BLaER1 treated with 17β-estradiol and CSF1 and Interleukin-3, amounts not matched to agents 10 nM and 100 nM (cell line): ENCODE measurements around the gene NCK2.

Source experiments
- H3K27ac ChIP-seq, 11 experiments: shearing (Covaris generic); formaldehyde crosslinking; 2 replicates each; pipeline ENCODE4 v1.8.1; 2022
- H3K27me3 ChIP-seq, 11 experiments: shearing (Covaris generic); formaldehyde crosslinking; 2 replicates each; pipeline ENCODE4 v1.8.1; 2022
- H3K36me3 ChIP-seq, 11 experiments: shearing (Covaris generic); formaldehyde crosslinking; 2 replicates each; pipeline ENCODE4 v1.8.1; 2022
- H3K4me1 ChIP-seq, 10 experiments: shearing (Covaris generic); formaldehyde crosslinking; 2 replicates each; pipeline ENCODE4 v1.8.1; 2022
- H3K4me2 ChIP-seq, 11 experiments: shearing (Covaris generic); formaldehyde crosslinking; 2 replicates each; pipeline ENCODE4 v1.8.1; 2022
- H3K4me3 ChIP-seq, 10 experiments: shearing (Covaris generic); formaldehyde crosslinking; 2 replicates each; pipeline ENCODE4 v1.8.1; 2022
- H3K9ac ChIP-seq, 11 experiments: shearing (Covaris generic); formaldehyde crosslinking; 2 replicates each; pipeline ENCODE4 v1.8.1; 2022
- H3K9me3 ChIP-seq, 11 experiments: shearing (Covaris generic); formaldehyde crosslinking; replicated peaks in 1 of 11; 2 replicates each; pipeline ENCODE4 v1.8.1; 2022
- H4K20me1 ChIP-seq, 11 experiments: shearing (Covaris generic); formaldehyde crosslinking; 2 replicates each; pipeline ENCODE4 v1.8.1; 2022
- Cebpa-rat ChIP-seq, 11 experiments: shearing (Covaris generic); IDR thresholded peaks; 2 replicates each; pipeline ENCODE4 v1.8.1; 2022

NCK2 gene

DNA sequence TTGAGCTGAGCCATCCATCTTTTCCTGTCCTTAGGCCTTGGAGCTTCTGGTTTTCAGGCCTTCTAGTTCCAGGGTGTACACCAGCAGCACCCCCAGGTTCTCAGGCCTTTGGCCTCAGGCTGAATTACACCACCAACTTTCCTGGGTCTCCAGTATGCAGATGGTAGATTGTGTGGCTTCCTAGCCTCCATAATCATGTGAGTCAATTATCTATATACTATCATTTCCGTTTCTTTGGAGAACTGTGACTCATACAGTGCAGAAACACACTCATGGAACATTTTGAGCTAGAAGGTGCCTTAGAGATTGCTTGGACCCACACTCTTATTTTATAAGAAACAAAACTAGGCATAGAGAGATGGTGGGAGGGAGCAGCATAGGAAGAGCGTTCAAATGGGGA lies 167.4 kb downstream of the NCK2 start:
- peaks cover 6 to 15% (median 11%) of the 10 kb centered on the region in 10 experiments; a peak in 19 of 20 replicates for H3K4me1 ChIP-seq
- no peak overlapping the region for H3K9ac ChIP-seq
- no peak overlapping the region for H3K4me3 ChIP-seq

GRCh38 chr2:105915005-105915558 lies 170.4 kb downstream of the NCK2 start:
- H3K4me3 ChIP-seq, result no peak overlapping the region
- H3K9me3 ChIP-seq, result peaks cover 27 to 63% (median 42%) of the 10 kb centered on the region in 11 experiments
- no peak overlapping the region for H3K9ac ChIP-seq
- TF ChIP-seq Cebpa-rat (IDR thresholded peaks at IDR 0.05), result no peak
- H4K20me1 ChIP-seq, result no peaks in the 10 kb centered on the region
- H3K4me1 ChIP-seq, result peaks cover 0 to 10% (median 2%) of the 10 kb centered on the region in 10 experiments; a peak in 4 of 20 replicates
- no peaks in the 10 kb centered on the region for H3K27me3 ChIP-seq
- H3K4me2 ChIP-seq, result no peak overlapping the region
- H3K27ac ChIP-seq, result no peak overlapping the region
- peaks cover 0 to 11% (median 0%) of the 10 kb centered on the region in 11 experiments; a peak in 1 of 22 replicates for H3K36me3 ChIP-seq

More for the DNA sequence above, 167.4 kb downstream of the NCK2 start:
- Histone ChIP-seq H4K20me1 (no peaks in the 10 kb centered on the region), H3K27ac (no peak overlapping the region), H3K27me3 (no peaks in the 10 kb centered on the region), H3K9me3 (peaks cover 27 to 57% (median 42%) of the 10 kb centered on the region in 11 experiments), H3K36me3 (peaks cover 0 to 11% (median 0%) of the 10 kb centered on the region in 11 experiments; a peak in 1 of 22 replicates), H3K4me2 (no peak overlapping the region)
- TF ChIP-seq Cebpa-rat (IDR thresholded peaks at IDR 0.05), result no peak

GRCh38 chr2:105917226-105917625 lies 172.5 kb downstream of the NCK2 start:
- TF ChIP-seq Cebpa-rat (IDR thresholded peaks at IDR 0.05), result no peak
- H3K9me3 ChIP-seq, result peaks cover 41 to 73% (median 59%) of the 10 kb centered on the region in 11 experiments
- peaks cover 0 to 11% (median 0%) of the 10 kb centered on the region in 11 experiments; a peak in 1 of 22 replicates for H3K36me3 ChIP-seq
- H3K4me1 ChIP-seq, result peaks cover 0 to 10% (median 2%) of the 10 kb centered on the region in 10 experiments; a peak in 4 of 20 replicates
- no peaks in the 10 kb centered on the region for H4K20me1 ChIP-seq
- H3K4me2 ChIP-seq, result peak overlapping the region in 3 of 11 experiments; percentile 2 to 38 (median 26); a peak in 4 of 22 replicates
- no peak overlapping the region for H3K4me3 ChIP-seq
- H3K27me3 ChIP-seq, result no peaks in the 10 kb centered on the region
- no peak overlapping the region for H3K27ac ChIP-seq
- no peak overlapping the region for H3K9ac ChIP-seq

DNA sequence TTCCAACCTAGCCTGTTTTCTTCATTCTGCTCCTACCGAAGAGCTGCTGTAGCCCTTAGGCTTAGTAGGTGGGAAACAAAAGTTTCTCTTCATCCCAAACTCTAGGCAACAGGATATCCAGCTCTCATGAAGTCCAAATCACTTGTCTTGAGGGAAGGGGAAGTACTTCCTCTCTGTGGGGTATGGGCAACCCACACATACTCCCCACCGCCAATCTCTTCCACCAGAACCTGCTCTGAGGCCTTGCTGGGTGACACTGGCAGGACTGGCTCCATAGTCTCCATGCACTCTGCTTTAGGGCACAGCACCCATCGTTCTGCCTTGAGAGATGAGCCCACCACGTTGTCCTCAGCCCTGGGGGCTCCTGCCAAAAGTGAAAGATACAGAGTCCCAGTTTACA lies 173.0 kb downstream of the NCK2 start:
- H3K9ac ChIP-seq, result no peak overlapping the region
- H3K9me3 ChIP-seq, result peaks cover 44 to 73% (median 58%) of the 10 kb centered on the region in 11 experiments
- H3K4me1 ChIP-seq, result peaks cover 0 to 10% (median 2%) of the 10 kb centered on the region in 10 experiments; a peak in 4 of 20 replicates
- H3K4me3 ChIP-seq, result no peak overlapping the region
- H3K27ac ChIP-seq, result no peak overlapping the region
- H3K36me3 ChIP-seq, result peaks cover 0 to 11% (median 0%) of the 10 kb centered on the region in 11 experiments; a peak in 1 of 22 replicates
- no peak for TF ChIP-seq Cebpa-rat (IDR thresholded peaks at IDR 0.05)
- no peaks in the 10 kb centered on the region for H3K27me3 ChIP-seq
- H3K4me2 ChIP-seq, result peak overlapping the region in 3 of 11 experiments; percentile 2 to 38 (median 26); a peak in 4 of 22 replicates
- H4K20me1 ChIP-seq, result no peaks in the 10 kb centered on the region

DNA sequence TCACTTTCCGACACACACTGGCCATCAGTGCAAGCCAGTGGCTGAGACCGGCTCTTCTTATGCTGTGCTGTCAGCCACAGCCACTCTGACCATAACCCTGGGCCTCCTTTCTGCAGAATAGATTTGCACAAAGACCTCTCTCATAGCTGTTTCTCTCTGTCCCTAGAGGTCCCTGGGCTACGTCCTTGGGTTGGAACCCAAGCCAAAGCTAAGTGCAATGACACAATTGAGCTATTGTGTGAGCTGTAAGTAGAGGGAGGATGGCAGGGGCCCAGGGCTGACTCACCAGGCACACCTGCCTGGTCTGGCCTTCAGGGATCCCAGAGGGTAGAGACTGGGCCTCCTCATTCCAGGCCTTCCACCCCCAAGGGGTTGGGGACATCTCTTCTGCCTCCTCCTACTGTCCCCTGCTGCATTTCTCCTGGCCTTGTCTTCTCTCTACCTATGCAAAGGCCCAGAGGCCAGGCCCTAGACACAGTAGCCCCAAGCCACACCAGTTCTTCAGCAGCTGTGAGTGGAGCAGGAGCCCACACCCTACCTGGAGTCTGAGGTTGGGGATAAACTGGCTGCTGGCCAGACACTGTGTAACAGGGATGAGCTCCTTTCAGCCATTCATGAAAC lies 174.6 kb downstream of the NCK2 start:
- Histone ChIP-seq H4K20me1 (no peaks in the 10 kb centered on the region), H3K9me3 (peaks cover 37 to 56% (median 45%) of the 10 kb centered on the region in 11 experiments), H3K4me3 (no peak overlapping the region), H3K9ac (no peak overlapping the region), H3K27me3 (no peaks in the 10 kb centered on the region), H3K4me2 (no peak overlapping the region), H3K27ac (no peak overlapping the region), H3K4me1 (peaks cover 0 to 10% (median 2%) of the 10 kb centered on the region in 10 experiments; a peak in 4 of 20 replicates), H3K36me3 (peaks cover 0 to 11% (median 0%) of the 10 kb centered on the region in 11 experiments; a peak in 1 of 22 replicates)
- TF ChIP-seq Cebpa-rat (IDR thresholded peaks at IDR 0.05), result no peak

DNA sequence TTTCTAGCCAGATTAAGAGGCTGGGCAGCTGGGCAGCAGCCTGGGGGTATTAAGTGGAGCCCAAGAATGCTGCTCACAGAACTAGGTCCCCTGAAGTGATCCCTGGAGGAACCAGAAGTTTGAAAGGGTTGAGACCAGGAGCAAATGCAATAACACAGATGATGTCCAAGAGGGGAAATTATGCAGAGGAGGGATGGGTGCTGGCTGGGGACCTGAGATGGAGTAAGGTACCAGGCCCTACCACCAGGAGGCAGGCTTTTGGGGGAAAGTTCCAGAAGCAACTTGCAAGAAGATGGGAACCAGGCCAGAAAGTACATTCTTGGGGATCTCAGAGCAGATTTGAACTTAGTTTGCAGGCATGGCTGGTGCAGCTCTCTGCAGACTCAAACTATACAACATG lies 175.1 kb downstream of the NCK2 start:
- H4K20me1 ChIP-seq, result no peaks in the 10 kb centered on the region
- H3K9me3 ChIP-seq, result peaks cover 31 to 51% (median 40%) of the 10 kb centered on the region in 11 experiments
- peaks cover 0 to 6% (median 0%) of the 10 kb centered on the region in 11 experiments; a peak in 1 of 22 replicates for H3K36me3 ChIP-seq
- H3K4me2 ChIP-seq, result no peak overlapping the region
- H3K4me3 ChIP-seq, result no peak overlapping the region
- no peaks in the 10 kb centered on the region for H3K27me3 ChIP-seq
- H3K4me1 ChIP-seq, result peaks cover 0 to 10% (median 2%) of the 10 kb centered on the region in 10 experiments; a peak in 4 of 20 replicates
- no peak overlapping the region for H3K9ac ChIP-seq
- TF ChIP-seq Cebpa-rat (IDR thresholded peaks at IDR 0.05), result no peak
- no peak overlapping the region for H3K27ac ChIP-seq

DNA sequence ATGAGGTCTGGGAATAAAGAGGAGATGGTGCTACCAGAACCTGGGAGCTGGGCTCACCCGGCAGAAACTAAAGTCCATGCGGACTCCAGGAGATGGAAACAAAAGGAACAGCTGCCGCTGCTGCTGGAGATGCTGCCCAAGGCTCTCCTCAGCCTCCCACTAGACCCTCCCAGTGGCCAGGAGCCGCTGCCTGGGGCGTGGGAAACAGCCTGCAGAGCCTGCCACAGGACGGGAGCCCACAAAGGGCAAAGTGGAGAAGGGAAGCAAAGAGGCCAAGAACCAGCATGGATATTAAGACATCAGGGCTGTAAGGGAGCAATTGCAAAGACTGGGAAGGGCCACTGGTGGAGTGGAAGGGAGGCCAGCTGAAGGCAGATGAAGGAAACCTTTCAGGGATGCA lies 179.6 kb downstream of the NCK2 start:
- H3K9me3 ChIP-seq, result peaks cover 15 to 22% (median 19%) of the 10 kb centered on the region in 11 experiments
- H3K4me1 ChIP-seq, result no peaks in the 10 kb centered on the region
- TF ChIP-seq Cebpa-rat (IDR thresholded peaks at IDR 0.05), result no peak

DNA sequence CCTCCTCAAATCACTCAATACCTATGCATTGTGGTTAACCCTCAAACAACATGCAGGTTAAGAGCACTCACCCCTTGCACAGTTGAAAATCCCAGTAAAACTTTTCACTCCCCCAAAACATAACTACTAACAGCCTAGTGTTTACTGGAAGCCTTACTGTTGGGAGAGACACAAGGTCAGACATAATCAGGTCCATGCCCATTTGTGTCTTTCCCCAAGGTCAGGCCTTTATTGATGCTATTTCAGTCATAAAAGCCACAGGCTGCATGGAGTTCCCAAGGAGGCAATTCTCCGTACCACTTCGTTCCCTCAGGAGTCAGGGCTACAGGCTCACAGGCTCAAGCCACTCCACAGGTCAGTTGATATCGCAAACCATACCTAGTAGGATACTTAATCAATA lies 180.2 kb downstream of the NCK2 start:
- H3K9ac ChIP-seq, result no peak overlapping the region
- peaks cover 15 to 22% (median 19%) of the 10 kb centered on the region in 11 experiments for H3K9me3 ChIP-seq
- no peak overlapping the region for H3K27ac ChIP-seq
- no peaks in the 10 kb centered on the region for H4K20me1 ChIP-seq
- no peaks in the 10 kb centered on the region; a peak in 1 of 20 replicates for H3K4me1 ChIP-seq
- no peak overlapping the region for H3K4me3 ChIP-seq
- H3K36me3 ChIP-seq, result no peaks in the 10 kb centered on the region
- no peak overlapping the region for H3K4me2 ChIP-seq
- H3K27me3 ChIP-seq, result no peaks in the 10 kb centered on the region
- TF ChIP-seq Cebpa-rat (IDR thresholded peaks at IDR 0.05), result no peak

More for the DNA sequence above, 179.6 kb downstream of the NCK2 start:
- no peak overlapping the region for H3K9ac ChIP-seq
- no peaks in the 10 kb centered on the region for H4K20me1 ChIP-seq
- H3K27ac ChIP-seq, result no peak overlapping the region
- no peaks in the 10 kb centered on the region for H3K36me3 ChIP-seq
- H3K27me3 ChIP-seq, result no peaks in the 10 kb centered on the region
- no peak overlapping the region for H3K4me3 ChIP-seq
- H3K4me2 ChIP-seq, result no peak overlapping the region

DNA sequence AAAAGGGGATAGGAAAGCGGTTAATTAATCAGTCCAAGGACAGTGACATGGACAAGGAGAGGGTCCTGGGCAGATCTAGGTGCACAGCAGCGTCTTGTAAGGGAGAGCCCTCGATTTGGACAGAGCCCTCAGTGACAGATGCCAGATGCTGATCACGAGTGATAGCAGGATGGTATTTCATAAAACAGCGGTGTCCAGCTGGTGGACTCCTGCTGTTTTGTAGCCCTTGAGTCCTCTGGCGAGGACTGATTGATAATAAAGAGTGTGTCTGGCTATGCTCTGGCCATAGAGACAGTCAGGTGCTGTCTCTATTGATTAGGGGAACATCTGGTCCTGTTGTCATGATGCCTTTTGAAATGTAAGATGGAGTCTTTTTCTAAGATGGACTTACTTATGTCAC lies 180.7 kb downstream of the NCK2 start:
- H3K9ac ChIP-seq, result no peak overlapping the region
- H3K36me3 ChIP-seq, result no peaks in the 10 kb centered on the region
- H3K4me3 ChIP-seq, result no peak overlapping the region
- TF ChIP-seq Cebpa-rat (IDR thresholded peaks at IDR 0.05), result no peak
- H4K20me1 ChIP-seq, result no peaks in the 10 kb centered on the region
- no peak overlapping the region for H3K4me2 ChIP-seq
- H3K27me3 ChIP-seq, result no peaks in the 10 kb centered on the region
- H3K4me1 ChIP-seq, result no peaks in the 10 kb centered on the region; a peak in 1 of 20 replicates
- no peak overlapping the region for H3K27ac ChIP-seq
- peaks cover 15 to 22% (median 19%) of the 10 kb centered on the region in 11 experiments for H3K9me3 ChIP-seq
